Adrenal gland (tissue), 12 donors: ENCODE measurements around the gene ANKMY1. TPM values are rescaled to one million over a fixed set of nuclear protein-coding genes. Genes with fewer than 3 reads are reported as not detected.

Experiments
- DNase-seq, 7 donors: peaks; one replicate each; pipeline ENCODE4 v3.0.0-alpha.2; 2019 to 2020
- H3K27ac ChIP-seq, 5 donors: fragments of 200-600 bp; sonication (generic) in 4 of 5; 1 replicate in 3 of 5; 2 replicates in 2 of 5; pipeline versions ENCODE4 v1.5.1 to v1.8.0; 2016 to 2020; ENCODE audit warnings: mild to moderate bottlenecking in 1 of 5
- H3K27me3 ChIP-seq: fragments of 200-600 bp; 2 replicates; pipeline ENCODE4 v1.8.0; 2021
- H3K36me3 ChIP-seq, 2 donors: fragments of 200-600 bp; replicated peaks in 1 of 2; 1 replicate in 1 of 2; 2 replicates in 1 of 2; pipeline versions ENCODE4 v1.5.1 to v1.8.0; 2018 to 2022
- H3K4me1 ChIP-seq, 2 donors: fragments of 200-600 bp; replicated peaks in 1 of 2; 1 replicate in 1 of 2; 2 replicates in 1 of 2; pipeline versions ENCODE4 v1.5.1 to v1.8.0; 2018 to 2021
- H3K4me3 ChIP-seq, 4 donors: fragments of 200-600 bp; sonication (generic) in 3 of 4; one replicate each; pipeline ENCODE4 v1.5.1; 2016 to 2018
- H3K9me3 ChIP-seq, 3 donors: fragments of 200-600 bp; sonication (generic) in 1 of 3; replicated peaks in 1 of 3; 1 replicate in 2 of 3; 2 replicates in 1 of 3; pipeline versions ENCODE4 v1.5.1 to v1.8.0; 2016 to 2021
- POLR2A ChIP-seq, 2 donors: fragments of 450-650 bp; IDR thresholded peaks; one replicate each; pipeline ENCODE4 v1.6.1; 2017; ENCODE audit warnings: antibody characterized with exemption in 2 of 2, mild to moderate bottlenecking in 2 of 2, moderate library complexity in 1 of 2
- WGBS, 4 donors: extraction: QIAGEN DNeasy Blood & Tissue Kit in 2 of 4; methylation state at CpG; one replicate each; pipeline versions ENCODE4 v1.1.5 to v1.1.7; 2013 to 2017; 5-methylcytosine and 5-hydroxymethylcytosine counted together
- intact Hi-C, 2 donors: fragments of 100-400 bp; cut with DNase I; formaldehyde crosslinking; loops; one replicate each; pipeline versions ENCODE4 v1.14.1 to v1.15.0; 2022 to 2023
- polyA plus RNA-seq, 3 donors: library from polyadenylated mRNA; stranded (reverse); fragments of 200-250 nt in 2 of 3; fragments of 350-450 nt in 1 of 3; fragmentation: Illumina TruSeq in 1 of 3; extraction: RNeasy Lipid Tissue Mini Kit (QIAGEN cat#74804) in 1 of 3; gene quantifications; one replicate each; pipeline ENCODE4 v1.2.3, GENCODE V29; 2013 to 2014
- total RNA-seq, 9 donors: library from RNA; depleted of rRNA in 4 of 9; stranded (reverse); fragments of >200 nt in 4 of 9; fragments of 120-200 nt in 1 of 9; fragmentation: NEBNext Ultra II Directional in 1 of 9; extraction: Animal tissue kit (Norgen Biotek cat#: 25700) in 1 of 9; gene quantifications; one replicate each; pipeline versions ENCODE4 v1.1.0 to v1.2.4, GENCODE V29; 2013 to 2023
- TF ChIP-seq, protein P1 (sequence below), 6 experiments: fragments of 450-650 bp in 4 of 6; fragments of 200-600 bp in 2 of 6; sonication (generic) in 1 of 6; IDR thresholded peaks; 1 replicate in 5 of 6; 2 replicates in 1 of 6; pipeline versions ENCODE4 v1.5.1 to v1.8.0; 2016 to 2021; ENCODE audit warnings: antibody characterized with exemption in 6 of 6, mild to moderate bottlenecking in 2 of 6, moderate library complexity in 1 of 6
- donor health status: healthy with polysubstance abuse.
- donor health status: Bipolar disorder and iron deficiency.
- donor health status: DM: yes; HTN: yes; CAD: no.
- donor health status: DM: no; HTN: no; CAD: no.
- donor health status: DM: no; HTN: no; CAD: no.
- donor health status: DM: yes; HTN: yes; CAD: no.

Gene ANKMY1
- total and polyA plus RNA-seq, 12 donors = 7.2 to 31.7 (median 12.0) TPM

DNA sequence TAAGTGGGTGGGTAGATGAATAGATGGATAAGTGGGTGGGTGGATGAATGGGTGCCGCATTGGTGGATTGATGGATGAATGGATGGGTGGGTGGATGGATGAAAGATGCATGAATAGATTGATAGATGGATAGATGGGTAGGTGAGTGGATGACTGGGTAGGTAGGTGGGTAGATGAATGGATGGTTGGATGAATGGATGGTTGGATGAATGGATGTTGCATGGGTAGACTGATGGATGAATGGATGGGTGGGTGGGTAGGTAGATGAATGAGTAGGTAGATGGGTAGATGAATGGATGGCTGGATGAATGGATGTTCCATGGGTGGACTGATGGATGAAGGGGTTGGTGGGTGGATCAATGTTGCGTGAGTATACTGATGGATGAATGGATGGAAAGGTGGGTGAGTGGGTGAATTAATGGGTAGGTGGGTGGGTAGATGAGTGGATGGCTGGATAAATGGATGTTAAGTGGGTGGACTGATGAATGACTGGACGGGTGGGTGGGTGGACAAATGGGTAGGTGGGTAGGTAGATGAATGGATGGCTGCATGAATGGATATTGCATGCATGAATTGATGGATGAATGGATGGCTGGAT lies 30.5 kb downstream of the ANKMY1 start:
- H3K36me3 ChIP-seq = no peaks in the 10 kb centered on the region
- WGBS, 4 donors = 81 to 93% (median 85%) methylated on average over 3 of the region's 3 CpGs
- intact Hi-C loops = no loop called here

DNA sequence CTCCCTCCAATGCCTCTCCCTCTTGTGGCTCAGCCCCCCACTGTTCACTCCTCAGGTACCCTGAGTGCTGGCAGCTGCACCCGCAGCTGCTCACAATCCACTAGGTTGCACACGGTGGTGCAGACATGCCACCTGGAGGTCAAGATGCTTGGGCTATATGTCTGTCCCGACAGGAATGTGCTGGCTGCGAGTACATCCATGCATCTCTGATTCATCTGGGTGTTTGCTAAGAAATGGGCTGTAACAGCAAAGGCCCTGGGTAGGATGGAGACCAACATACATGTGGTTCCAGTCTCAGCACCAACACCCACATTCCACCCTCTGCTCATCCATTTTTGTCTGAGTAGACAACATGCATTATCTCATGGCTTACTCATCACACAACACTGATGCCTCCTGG lies 31.3 kb downstream of the ANKMY1 start:
- no peak for DNase-seq
- peaks cover 0 to 8% (median 0%) of the 10 kb centered on the region in 3 donors for H3K9me3 ChIP-seq
- intact Hi-C loops = no loop called here
- TF ChIP-seq, protein P1, sequence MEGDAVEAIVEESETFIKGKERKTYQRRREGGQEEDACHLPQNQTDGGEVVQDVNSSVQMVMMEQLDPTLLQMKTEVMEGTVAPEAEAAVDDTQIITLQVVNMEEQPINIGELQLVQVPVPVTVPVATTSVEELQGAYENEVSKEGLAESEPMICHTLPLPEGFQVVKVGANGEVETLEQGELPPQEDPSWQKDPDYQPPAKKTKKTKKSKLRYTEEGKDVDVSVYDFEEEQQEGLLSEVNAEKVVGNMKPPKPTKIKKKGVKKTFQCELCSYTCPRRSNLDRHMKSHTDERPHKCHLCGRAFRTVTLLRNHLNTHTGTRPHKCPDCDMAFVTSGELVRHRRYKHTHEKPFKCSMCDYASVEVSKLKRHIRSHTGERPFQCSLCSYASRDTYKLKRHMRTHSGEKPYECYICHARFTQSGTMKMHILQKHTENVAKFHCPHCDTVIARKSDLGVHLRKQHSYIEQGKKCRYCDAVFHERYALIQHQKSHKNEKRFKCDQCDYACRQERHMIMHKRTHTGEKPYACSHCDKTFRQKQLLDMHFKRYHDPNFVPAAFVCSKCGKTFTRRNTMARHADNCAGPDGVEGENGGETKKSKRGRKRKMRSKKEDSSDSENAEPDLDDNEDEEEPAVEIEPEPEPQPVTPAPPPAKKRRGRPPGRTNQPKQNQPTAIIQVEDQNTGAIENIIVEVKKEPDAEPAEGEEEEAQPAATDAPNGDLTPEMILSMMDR (IDR thresholded peaks at IDR 0.05) = no peak
- no peak for TF ChIP-seq POLR2A (IDR thresholded peaks at IDR 0.05)
- no peaks in the 10 kb centered on the region for H3K4me1 ChIP-seq
- H3K36me3 ChIP-seq = no peaks in the 10 kb centered on the region
- H3K27me3 ChIP-seq = no peaks in the 10 kb centered on the region
- no peak overlapping the region for H3K4me3 ChIP-seq
- 77 to 100% (median 89%) methylated on average over 3 to 4 of the region's 4 CpGs for WGBS, 4 donors
- H3K27ac ChIP-seq = no peak overlapping the region

More for the DNA sequence above, 30.5 kb downstream of the ANKMY1 start:
- H3K4me3 ChIP-seq = no peak overlapping the region
- no peak for DNase-seq
- H3K9me3 ChIP-seq = peaks cover 0 to 15% (median 0%) of the 10 kb centered on the region in 3 donors
- no peaks in the 10 kb centered on the region for H3K4me1 ChIP-seq
- TF ChIP-seq POLR2A (IDR thresholded peaks at IDR 0.05) = no peak
- TF ChIP-seq, protein P1 (IDR thresholded peaks at IDR 0.05) = no peak
- H3K27ac ChIP-seq = no peak overlapping the region
- no peaks in the 10 kb centered on the region for H3K27me3 ChIP-seq

DNA sequence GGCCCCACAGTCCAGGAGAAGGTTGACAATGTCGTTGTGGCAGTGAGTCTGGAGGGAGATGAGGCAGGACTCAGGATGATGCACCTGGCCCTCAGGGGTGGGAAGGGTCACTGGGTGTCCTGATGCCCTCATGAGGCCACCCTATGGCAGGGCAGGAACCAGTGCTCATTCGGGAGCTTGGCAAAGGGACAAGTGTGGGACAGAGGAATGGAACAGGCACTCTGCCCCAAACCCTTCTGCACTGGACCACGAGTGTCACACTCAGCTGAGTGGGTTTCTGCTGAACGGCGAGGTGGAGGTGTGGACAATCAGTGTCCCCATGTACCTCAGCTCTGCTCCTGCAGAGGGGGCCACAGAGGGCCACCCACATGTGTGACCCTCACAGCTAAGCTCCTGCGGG lies 32.0 kb downstream of the ANKMY1 start:
- H3K4me3 ChIP-seq = no peak overlapping the region
- peak in 1 of 7 donors; percentile 37 for DNase-seq
- WGBS, 4 donors = 80 to 96% (median 92%) methylated on average over 4 to 6 of the region's 6 CpGs
- peaks cover 0 to under 1% (median 0%) of the 10 kb centered on the region in 3 donors for H3K9me3 ChIP-seq
- H3K27ac ChIP-seq = no peak overlapping the region
- intact Hi-C loops = no loop called here
- H3K4me1 ChIP-seq = no peaks in the 10 kb centered on the region
- H3K36me3 ChIP-seq = no peaks in the 10 kb centered on the region
- no peaks in the 10 kb centered on the region for H3K27me3 ChIP-seq
- TF ChIP-seq POLR2A (IDR thresholded peaks at IDR 0.05) = no peak
- TF ChIP-seq, protein P1 (IDR thresholded peaks at IDR 0.05) = no peak

DNA sequence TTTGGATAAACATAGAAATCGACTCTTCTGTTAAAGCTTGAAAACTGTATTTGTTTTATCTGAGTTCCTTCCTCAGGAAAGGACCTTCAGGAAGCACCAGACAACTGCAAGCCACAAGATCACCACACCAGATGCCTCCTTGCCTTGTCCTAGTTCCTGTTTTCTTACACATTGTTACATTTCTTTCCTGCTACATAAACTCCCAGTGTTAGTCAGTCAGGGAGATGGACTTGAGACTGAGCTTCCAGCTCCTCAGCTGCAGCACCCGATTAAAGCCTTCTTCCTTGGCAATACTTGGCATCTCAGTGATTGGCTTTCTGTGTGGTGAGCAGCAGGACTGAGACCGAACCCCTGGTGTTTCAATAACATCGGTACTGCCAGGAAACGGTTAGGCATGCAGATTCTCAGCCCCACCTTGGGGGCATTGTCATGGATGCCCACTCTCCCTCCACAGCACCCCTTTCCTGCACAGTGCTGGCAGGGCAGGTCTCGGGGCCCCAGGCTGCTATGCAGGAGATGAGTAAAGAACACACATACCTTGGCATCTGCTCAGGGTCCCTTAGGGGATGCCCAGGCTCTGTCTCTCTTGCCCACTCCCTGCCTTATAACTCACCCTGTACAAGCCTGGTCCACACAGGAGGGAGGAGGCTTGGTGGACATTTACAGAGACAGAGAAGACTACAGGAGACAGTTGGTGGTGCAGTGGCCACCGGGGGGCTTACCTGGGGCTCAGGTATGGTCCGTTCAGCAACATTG lies 32.6 kb downstream of the ANKMY1 start:
- Histone ChIP-seq H3K27ac (no peak overlapping the region), H3K4me1 (no peaks in the 10 kb centered on the region), H3K4me3 (no peak overlapping the region), H3K9me3 (no peaks in the 10 kb centered on the region), H3K27me3 (no peaks in the 10 kb centered on the region), H3K36me3 (no peaks in the 10 kb centered on the region)
- WGBS, 4 donors = 90 to 95% (median 91%) methylated on average over 5 to 8 of the region's 8 CpGs
- DNase-seq = peak in 1 of 7 donors; percentile 18
- TF ChIP-seq POLR2A (IDR thresholded peaks at IDR 0.05) = no peak
- TF ChIP-seq, protein P1 (IDR thresholded peaks at IDR 0.05) = no peak
- intact Hi-C loops = no loop called here
